ENCODE results near the gene AGTRAP. TPM values are rescaled to one million over a fixed set of nuclear protein-coding genes. Genes with fewer than 3 reads are reported as not detected.

The AGTRAP gene
- total and polyA plus RNA-seq, 2 donors (not counting 3 experiments of a cell fraction or from before 2014, with no cell fraction given) = 41.6 to 101 TPM

- TF ChIP-seq GATA2 (IDR thresholded peaks at IDR 0.05; ENCODE audit: insufficient read depth, insufficient read length, low read depth, low read length) (no peak), CTCF (IDR thresholded peaks at IDR 0.05; ENCODE audit: extremely low read depth in 1 of 2, insufficient read depth in 1 of 2, low read depth in 1 of 2, low read length in 2 of 2) (no peak), MAX (IDR thresholded peaks at IDR 0.05; ENCODE audit: insufficient read depth, insufficient read length) (no peak), POLR2A (IDR thresholded peaks at IDR 0.05; ENCODE audit: low read depth, low read length) (no peak), FOS (IDR thresholded peaks at IDR 0.05; ENCODE audit: borderline replicate concordance, insufficient read depth, low read length) (no peak), MYC (IDR thresholded peaks at IDR 0.05; ENCODE audit: low read depth, low read length) (no peak), EZH2 (IDR thresholded peaks at IDR 0.05; ENCODE audit: borderline replicate concordance, low read depth, low read length, severe bottlenecking) (no peak), POLR2AphosphoS5 (IDR thresholded peaks at IDR 0.05; ENCODE audit: insufficient read depth, low read depth, low read length) (no peak), JUN (IDR thresholded peaks at IDR 0.05; ENCODE audit: borderline replicate concordance, insufficient read depth, insufficient read length, low read depth) (no peak)
- Histone ChIP-seq H3K27ac (ENCODE audit: insufficient read depth, low read depth, low read length) (no peak overlapping the region), H4K20me1 (replicated peaks; ENCODE audit: control insufficient read depth, extremely low read depth, insufficient read depth, low read length) (no peaks in the 10 kb centered on the region), H3K79me2 (ENCODE audit: control insufficient read depth, insufficient read depth, low read length) (no peaks in the 10 kb centered on the region), H3K9me1 (replicated peaks; ENCODE audit: control insufficient read depth, extremely low read depth, insufficient read depth, low read length) (no peaks in the 10 kb centered on the region), H3K4me1 (ENCODE audit: control insufficient read depth, extremely low read depth, insufficient read depth, low read length) (no peaks in the 10 kb centered on the region), H3K4me2 (ENCODE audit: insufficient read depth, low read length) (no peak overlapping the region), H2AFZ (ENCODE audit: low read depth, low read length) (no peak overlapping the region), H3K36me3 (ENCODE audit: control insufficient read depth in 2 of 2, extremely low read depth in 1 of 2, insufficient read depth in 2 of 2, low read length in 2 of 2) (no peaks in the 10 kb centered on the region), H3K4me3 (replicated peaks in 1 of 3; ENCODE audit: insufficient read depth in 1 of 3, low read depth in 1 of 3, low read length in 3 of 3) (no peak overlapping the region), H3K9ac (replicated peaks; ENCODE audit: extremely low read depth, insufficient read depth, low read length) (no peak overlapping the region), H3K9me3 (replicated peaks; ENCODE audit: control insufficient read depth, insufficient read depth, low read length) (no peaks in the 10 kb centered on the region), H3K27me3 (ENCODE audit: control insufficient read depth in 2 of 2, insufficient read depth in 2 of 2, low read length in 2 of 2) (peaks cover 0 to 6% of the 10 kb centered on the region in 2 experiments)
- dilution Hi-C loops (cut with MboI; ENCODE audit: extremely low pct_ligation_motif_present, low sequenced_read_pairs) = no loop called here
- no TSS peak for BruUV-seq (replicated peaks)
- DNase-seq (ENCODE audit: low read depth, low spot score) (no peak), FAIRE-seq (no peak)
- ChIA-PET POLR2A (no interaction called here), CTCF (interaction anchor here (1.4 kb wide), 1 partner anchor 106 kb away, joined by 4 read pairs; no protein-coding TSS in a partner anchor)
- intact Hi-C loops (cut with micrococcal nuclease) = no loop called here
Observed at GRCh38 chr1:11757047-11757446, 21.1 kb downstream of the AGTRAP start.
